Activated CD4-positive, alpha-beta memory T cell treated with anti-CD3 and anti-CD28 coated beads, Interleukin-2, amount 10 ng/mL, durations not matched to agents 7 days and 5 days (primary cell): ENCODE data around the gene FIGNL2. TPM values are rescaled to one million over a fixed set of nuclear protein-coding genes. Genes with fewer than 3 reads are reported as not detected.

Experiments
- CTCF ChIA-PET: fragments of 350-600 bp; sonication (Branson Sonifier 250); formaldehyde crosslinking; loops from one replicate; lab custom pipeline; 2021; ENCODE audit warnings: antibody characterized with exemption, inconsistent platforms; lab: Charles Lee
- POLR2A ChIA-PET: fragments of 350-600 bp; sonication (Branson Sonifier 250); formaldehyde crosslinking; loops from one replicate; lab custom pipeline; 2021; ENCODE audit warnings: antibody characterized with exemption; lab: Charles Lee
- DNase-seq: peaks from one replicate; pipeline ENCODE4 v3.0.0-alpha.2; 2020
- H3K27ac Mint-ChIP-seq: one replicate; pipeline ENCODE4 v1.8.0; 2021; ENCODE audit warnings: mild to moderate bottlenecking, mixed read lengths
- H3K27me3 Mint-ChIP-seq: one replicate; pipeline ENCODE4 v1.8.0; 2021; ENCODE audit warnings: mixed read lengths
- H3K36me3 Mint-ChIP-seq: one replicate; pipeline ENCODE4 v1.8.0; 2021; ENCODE audit warnings: low read depth, mixed read lengths
- H3K4me1 Mint-ChIP-seq: one replicate; pipeline ENCODE4 v1.8.0; 2021; ENCODE audit warnings: mixed read lengths
- H3K4me3 Mint-ChIP-seq: one replicate; pipeline ENCODE4 v1.8.0; 2021; ENCODE audit warnings: mild to moderate bottlenecking, mixed read lengths
- H3K9me3 Mint-ChIP-seq: one replicate; pipeline ENCODE4 v1.8.0; 2021; ENCODE audit warnings: mixed read lengths
- total RNA-seq, 2 experiments: library from RNA; stranded (reverse); gene quantifications; one replicate each; pipeline ENCODE4 v1.2.3, GENCODE V29; 2021

FIGNL2 gene, protein sequence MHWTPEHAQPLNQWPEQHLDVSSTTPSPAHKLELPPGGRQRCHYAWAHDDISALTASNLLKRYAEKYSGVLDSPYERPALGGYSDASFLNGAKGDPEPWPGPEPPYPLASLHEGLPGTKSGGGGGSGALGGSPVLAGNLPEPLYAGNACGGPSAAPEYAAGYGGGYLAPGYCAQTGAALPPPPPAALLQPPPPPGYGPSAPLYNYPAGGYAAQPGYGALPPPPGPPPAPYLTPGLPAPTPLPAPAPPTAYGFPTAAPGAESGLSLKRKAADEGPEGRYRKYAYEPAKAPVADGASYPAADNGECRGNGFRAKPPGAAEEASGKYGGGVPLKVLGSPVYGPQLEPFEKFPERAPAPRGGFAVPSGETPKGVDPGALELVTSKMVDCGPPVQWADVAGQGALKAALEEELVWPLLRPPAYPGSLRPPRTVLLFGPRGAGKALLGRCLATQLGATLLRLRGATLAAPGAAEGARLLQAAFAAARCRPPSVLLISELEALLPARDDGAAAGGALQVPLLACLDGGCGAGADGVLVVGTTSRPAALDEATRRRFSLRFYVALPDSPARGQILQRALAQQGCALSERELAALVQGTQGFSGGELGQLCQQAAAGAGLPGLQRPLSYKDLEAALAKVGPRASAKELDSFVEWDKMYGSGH
- under 1 TPM; 0.23 to 0.33 TPM for total RNA-seq

DNA sequence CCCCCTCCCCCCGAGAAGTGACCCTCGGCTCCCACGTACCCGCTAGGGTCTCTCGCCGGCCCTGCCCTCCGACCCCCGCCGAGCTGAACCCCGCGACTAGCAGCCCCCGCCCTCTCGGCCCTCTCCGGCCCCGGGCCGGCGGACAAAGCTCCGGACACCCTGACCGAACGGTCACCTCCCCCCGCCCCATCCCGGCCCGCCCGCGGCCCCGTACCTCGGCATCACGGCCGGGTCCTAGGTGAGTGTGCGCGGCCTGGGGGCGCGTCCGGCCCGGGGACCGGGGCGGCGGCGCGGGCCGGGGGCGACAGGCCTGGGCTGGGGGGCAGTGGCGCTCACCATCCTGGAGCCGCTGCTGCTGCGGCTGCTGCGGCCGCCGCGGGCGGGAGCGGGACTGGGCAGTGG, at the start of gene FIGNL2:
FIGNL2 (minus strand) TSS at position 393 of the 402 bp plus-strand sequence. CDS start 26,305 bp downstream, outside the sequence.
- DNase-seq, result no peak
- H3K4me3 Mint-ChIP-seq, result no peak within 1 kb of the TSS
- POLR2A ChIA-PET, result no interaction called here
- CTCF ChIA-PET, result no interaction called here
- peaks cover 62% of the 10 kb centered on the region for H3K27me3 Mint-ChIP-seq
- no peak within 1 kb of the TSS for H3K27ac Mint-ChIP-seq
- H3K4me1 Mint-ChIP-seq, result peaks cover 30% of the 10 kb centered on the region
- H3K36me3 Mint-ChIP-seq, result no peaks in the 10 kb centered on the region
- no peaks in the 10 kb centered on the region for H3K9me3 Mint-ChIP-seq

DNA sequence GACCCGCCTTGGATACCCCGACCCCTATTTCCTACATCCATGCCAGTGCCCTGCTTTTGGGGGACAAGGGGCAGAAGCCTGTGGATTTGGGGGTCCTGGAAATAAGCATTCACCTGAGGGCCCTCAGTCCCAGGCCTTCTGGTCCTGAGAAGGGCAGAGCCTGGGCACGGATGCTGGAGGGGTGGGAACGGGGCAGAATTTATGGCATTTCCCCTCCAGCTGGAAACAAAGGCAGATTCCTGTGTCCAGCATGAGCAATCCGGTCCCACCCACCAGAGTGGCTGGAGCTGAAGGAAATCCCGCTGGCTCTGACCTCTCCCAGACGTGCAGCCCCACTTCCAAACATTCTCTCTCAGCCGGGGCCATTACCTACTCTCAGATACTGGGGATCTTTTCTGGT, 48.7 kb upstream of the FIGNL2 start:
- no peak for DNase-seq
- Mint-ChIP-seq H3K4me1 (no peaks in the 10 kb centered on the region), H3K9me3 (no peaks in the 10 kb centered on the region), H3K27me3 (peaks cover 8% of the 10 kb centered on the region), H3K4me3 (no peak overlapping the region), H3K27ac (no peak overlapping the region), H3K36me3 (no peaks in the 10 kb centered on the region)
- ChIA-PET POLR2A (no interaction called here), CTCF (no interaction called here)

DNA sequence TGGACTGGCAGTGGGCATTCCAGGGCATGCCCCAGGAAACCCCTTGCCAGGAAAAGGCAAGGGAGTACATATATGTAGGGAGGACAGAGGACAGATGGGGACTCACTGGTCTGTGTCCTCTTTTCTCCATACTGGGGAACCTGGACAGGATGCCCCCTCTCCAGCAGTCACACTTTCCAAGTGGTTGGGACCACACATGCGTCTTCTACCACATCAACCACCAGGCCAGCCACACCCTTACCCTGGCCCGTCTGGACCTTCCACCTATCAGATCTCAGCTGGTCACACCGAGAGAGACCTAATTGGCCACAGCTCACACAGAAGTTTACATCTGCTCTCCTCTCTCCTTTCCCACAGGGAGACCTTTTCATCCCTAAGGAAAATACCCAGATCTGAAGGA, 47.7 kb upstream of the FIGNL2 start:
- Mint-ChIP-seq H3K9me3 (no peaks in the 10 kb centered on the region), H3K27ac (no peak overlapping the region), H3K36me3 (no peaks in the 10 kb centered on the region), H3K27me3 (peaks cover 8% of the 10 kb centered on the region), H3K4me3 (no peak overlapping the region), H3K4me1 (no peaks in the 10 kb centered on the region)
- no peak for DNase-seq
- ChIA-PET CTCF (interaction anchor here (0.6 kb wide), 1 partner anchor 97 kb away, joined by 9 read pairs; no protein-coding TSS in a partner anchor), POLR2A (no interaction called here)

DNA sequence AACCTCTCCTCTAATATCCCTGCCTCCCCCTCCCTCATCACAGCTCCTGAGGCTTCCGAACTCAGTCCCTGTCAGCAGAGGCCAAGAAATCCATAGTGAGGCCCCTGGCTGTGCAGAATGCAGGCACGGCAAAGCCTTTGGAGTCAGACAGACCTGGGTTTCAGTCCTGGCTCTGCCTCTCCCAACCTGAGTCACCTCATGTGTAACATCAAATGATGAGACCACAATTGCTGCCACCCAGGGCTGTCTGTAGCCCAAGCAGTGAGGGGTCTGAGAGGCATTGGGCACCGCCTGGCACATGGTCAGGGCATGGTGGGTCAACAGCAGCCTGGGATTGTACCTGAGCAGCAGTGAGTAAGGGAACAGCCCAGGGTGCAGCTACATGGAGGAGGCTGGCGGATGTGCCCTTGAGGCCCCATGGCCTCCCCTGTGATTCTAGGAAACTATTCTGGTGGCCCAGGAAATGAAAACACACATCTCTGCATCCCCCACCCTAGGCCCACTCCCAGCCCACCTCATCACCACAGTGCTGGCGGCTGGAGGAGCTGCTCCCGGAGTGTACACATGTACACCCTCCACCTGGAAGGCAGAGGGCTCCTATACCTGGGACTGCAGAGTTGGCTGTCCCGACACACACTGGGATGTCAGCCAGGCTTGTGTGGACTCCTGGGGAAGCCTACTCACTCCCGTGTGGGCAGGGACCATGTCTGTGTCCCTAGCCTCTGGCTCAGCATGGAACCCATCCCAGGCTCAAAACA, 47.0 kb upstream of the FIGNL2 start:
- POLR2A ChIA-PET, result no interaction called here
- H3K4me1 Mint-ChIP-seq, result no peaks in the 10 kb centered on the region
- no peak overlapping the region for H3K4me3 Mint-ChIP-seq
- H3K27me3 Mint-ChIP-seq, result peaks cover 8% of the 10 kb centered on the region
- DNase-seq, result no peak
- CTCF ChIA-PET, result no interaction called here
- H3K36me3 Mint-ChIP-seq, result no peaks in the 10 kb centered on the region
- no peak overlapping the region for H3K27ac Mint-ChIP-seq
- H3K9me3 Mint-ChIP-seq, result no peaks in the 10 kb centered on the region

DNA sequence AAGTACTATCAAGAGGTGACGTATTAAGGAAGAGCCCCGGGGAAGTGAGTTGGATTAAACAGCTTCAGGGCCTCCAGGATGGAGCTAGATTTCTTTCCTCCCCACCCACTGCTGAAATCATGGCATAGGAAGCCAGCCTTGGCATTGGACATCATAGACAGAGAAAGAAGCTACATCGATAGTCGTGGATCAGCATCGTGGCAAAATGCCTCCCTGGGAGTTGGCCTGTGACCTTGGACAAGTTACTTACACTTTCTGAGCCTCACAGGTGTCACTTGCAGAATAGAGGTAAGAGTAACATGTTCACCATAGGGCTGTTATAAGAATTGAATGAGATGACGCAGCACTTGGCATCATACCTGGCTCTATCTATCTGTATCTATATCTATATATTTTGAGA, 45.3 kb upstream of the FIGNL2 start:
- ChIA-PET CTCF (interaction anchor here (0.9 kb wide), 1 partner anchor 56 kb away, joined by 3 read pairs; no protein-coding TSS in a partner anchor), POLR2A (no interaction called here)
- Mint-ChIP-seq H3K4me3 (no peak overlapping the region), H3K36me3 (no peaks in the 10 kb centered on the region), H3K4me1 (no peaks in the 10 kb centered on the region), H3K27me3 (peaks cover 8% of the 10 kb centered on the region), H3K9me3 (no peaks in the 10 kb centered on the region), H3K27ac (no peak overlapping the region)
- DNase-seq, result no peak

DNA sequence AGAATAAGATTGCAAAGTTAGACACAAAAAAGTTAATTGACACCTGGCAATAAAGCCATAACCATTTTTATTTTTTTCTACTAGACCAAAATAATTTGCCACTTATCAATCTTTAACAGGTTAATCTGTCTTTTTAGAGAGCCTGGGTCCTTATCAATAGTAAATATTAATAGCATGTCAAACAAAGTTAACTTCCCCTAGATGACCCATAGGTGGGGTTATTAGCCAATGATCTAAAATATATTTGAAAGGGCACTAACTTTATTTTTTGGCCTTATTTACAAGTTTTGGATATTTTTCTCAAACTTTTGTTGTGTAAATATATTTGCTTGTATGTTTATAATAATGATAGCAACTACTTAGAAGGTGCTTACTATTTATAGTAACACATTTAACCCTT, 43.3 kb upstream of the FIGNL2 start:
- ChIA-PET POLR2A (no interaction called here), CTCF (interaction anchor here (1.0 kb wide), 2 partner anchors 29 to 131 kb away, joined by 3 to 4 read pairs; no protein-coding TSS in a partner anchor)
- Mint-ChIP-seq H3K27me3 (peaks cover 4% of the 10 kb centered on the region), H3K27ac (no peak overlapping the region), H3K9me3 (no peaks in the 10 kb centered on the region), H3K4me1 (peaks cover 2% of the 10 kb centered on the region), H3K36me3 (no peaks in the 10 kb centered on the region), H3K4me3 (no peak overlapping the region)
- no peak for DNase-seq

DNA sequence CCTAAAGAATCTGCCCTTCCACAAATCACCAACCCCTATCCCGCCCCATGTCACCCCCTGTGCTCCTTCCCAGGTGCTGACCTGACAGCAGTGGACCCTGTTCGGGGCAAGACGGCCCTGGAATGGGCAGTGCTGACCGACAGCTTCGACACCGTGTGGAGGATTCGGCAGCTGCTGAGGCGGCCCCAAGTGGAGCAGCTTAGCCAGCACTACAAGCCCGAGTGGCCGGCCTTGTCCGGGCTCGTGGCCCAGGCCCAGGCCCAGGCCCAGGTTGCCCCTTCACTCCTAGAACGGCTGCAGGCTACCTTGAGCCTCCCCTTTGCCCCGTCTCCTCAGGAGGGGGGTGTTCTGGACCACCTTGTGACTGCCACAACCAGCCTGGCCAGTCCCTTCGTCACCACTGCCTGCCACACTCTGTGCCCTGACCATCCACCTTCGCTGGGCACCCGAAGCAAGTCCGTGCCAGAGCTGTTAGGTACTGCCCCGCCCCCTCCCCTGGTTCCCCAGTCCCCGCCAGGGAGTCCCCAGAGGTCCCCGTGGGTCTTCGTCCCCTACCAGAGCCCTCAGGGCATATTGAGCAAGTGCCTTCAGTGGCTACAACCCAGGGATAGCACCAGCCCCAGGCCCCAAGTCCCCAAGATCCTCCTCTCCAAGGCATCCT, 42.1 kb upstream of the FIGNL2 start:
- POLR2A ChIA-PET, result no interaction called here
- no peaks in the 10 kb centered on the region for H3K36me3 Mint-ChIP-seq
- H3K4me1 Mint-ChIP-seq, result peaks cover 12% of the 10 kb centered on the region
- no peak overlapping the region for H3K4me3 Mint-ChIP-seq
- H3K27me3 Mint-ChIP-seq, result peaks cover 4% of the 10 kb centered on the region
- no peak for DNase-seq
- CTCF ChIA-PET, result no interaction called here
- no peak overlapping the region for H3K27ac Mint-ChIP-seq
- H3K9me3 Mint-ChIP-seq, result no peaks in the 10 kb centered on the region

DNA sequence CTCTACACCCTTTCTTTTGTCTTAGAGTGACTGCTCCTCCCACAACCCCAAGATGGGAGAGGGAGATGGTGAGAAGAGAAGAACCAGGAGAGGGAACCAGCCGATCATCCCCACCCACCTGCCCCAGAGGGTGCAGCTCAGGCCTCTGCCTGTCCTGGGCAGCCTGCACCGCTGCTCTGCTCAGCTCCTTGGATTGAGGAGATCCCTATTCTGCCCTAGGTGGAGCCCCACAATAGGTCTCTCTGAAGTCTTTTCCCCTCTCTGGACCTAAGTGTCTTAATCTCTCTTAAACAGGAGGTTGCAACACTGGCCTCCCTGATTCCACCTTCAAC, 41.6 kb upstream of the FIGNL2 start:
- no peak overlapping the region for H3K27ac Mint-ChIP-seq
- POLR2A ChIA-PET, result no interaction called here

DNA sequence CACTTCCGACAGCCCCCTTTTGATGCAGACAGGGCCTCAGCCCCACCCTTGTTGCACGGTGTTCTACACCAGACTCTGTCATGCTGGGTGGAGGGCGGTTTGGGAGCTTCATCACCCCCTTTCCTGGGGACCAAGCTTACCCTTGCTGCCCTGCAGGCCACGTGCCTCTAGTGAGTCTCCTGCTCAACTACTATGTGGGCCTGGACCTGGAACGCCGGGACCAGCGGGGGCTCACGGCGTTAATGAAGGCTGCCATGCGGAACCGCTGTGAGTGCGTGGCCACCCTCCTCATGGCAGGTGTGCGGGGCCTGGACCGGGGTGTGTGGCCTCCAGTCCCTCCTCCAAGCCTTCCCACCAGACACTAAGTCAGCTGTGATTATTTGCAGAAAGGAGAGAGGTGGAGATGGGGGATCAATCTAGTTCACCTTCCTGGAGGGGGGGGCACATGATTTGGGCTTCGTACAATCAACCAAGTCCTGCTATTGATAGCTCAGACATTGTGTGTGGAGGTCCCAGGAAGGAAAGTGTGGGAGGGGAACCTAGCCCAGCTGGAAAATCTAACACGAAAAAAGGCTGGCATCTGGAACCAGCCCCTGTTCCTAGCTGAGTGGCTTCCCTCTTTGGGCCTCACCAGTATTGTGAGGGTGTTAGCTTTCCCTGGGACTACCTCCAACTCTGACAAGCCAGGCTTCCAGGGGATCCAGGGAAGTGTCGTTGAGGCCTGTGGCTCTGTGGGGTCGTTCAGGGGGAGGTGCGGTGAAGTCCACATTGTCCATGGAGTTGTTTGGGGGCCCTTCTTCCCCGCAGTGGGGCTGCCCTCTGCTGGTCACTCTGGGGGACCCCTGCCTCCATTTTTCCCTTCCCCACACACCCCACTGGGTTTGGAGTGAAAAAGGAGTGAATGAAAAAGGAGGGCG, 41.0 kb upstream of the FIGNL2 start:
- peaks cover 22% of the 10 kb centered on the region for H3K4me1 Mint-ChIP-seq
- peaks cover 8% of the 10 kb centered on the region for H3K36me3 Mint-ChIP-seq
- H3K4me3 Mint-ChIP-seq, result no peak overlapping the region
- peaks cover 4% of the 10 kb centered on the region for H3K27me3 Mint-ChIP-seq
- CTCF ChIA-PET, result interaction anchor here (0.6 to 0.9 kb wide), 2 partner anchors 23 to 169 kb away, joined by 3 read pairs; no protein-coding TSS in a partner anchor
- POLR2A ChIA-PET, result no interaction called here
- H3K9me3 Mint-ChIP-seq, result peaks cover 7% of the 10 kb centered on the region
- no peak overlapping the region for H3K27ac Mint-ChIP-seq
- DNase-seq, result no peak

More for the DNA sequence above, 41.6 kb upstream of the FIGNL2 start:
- peaks cover 2% of the 10 kb centered on the region for H3K9me3 Mint-ChIP-seq
- CTCF ChIA-PET, result no interaction called here
- H3K27me3 Mint-ChIP-seq, result peaks cover 4% of the 10 kb centered on the region
- no peak overlapping the region for H3K4me3 Mint-ChIP-seq
- peaks cover 16% of the 10 kb centered on the region for H3K4me1 Mint-ChIP-seq
- DNase-seq, result no peak
- H3K36me3 Mint-ChIP-seq, result peaks cover 2% of the 10 kb centered on the region

DNA sequence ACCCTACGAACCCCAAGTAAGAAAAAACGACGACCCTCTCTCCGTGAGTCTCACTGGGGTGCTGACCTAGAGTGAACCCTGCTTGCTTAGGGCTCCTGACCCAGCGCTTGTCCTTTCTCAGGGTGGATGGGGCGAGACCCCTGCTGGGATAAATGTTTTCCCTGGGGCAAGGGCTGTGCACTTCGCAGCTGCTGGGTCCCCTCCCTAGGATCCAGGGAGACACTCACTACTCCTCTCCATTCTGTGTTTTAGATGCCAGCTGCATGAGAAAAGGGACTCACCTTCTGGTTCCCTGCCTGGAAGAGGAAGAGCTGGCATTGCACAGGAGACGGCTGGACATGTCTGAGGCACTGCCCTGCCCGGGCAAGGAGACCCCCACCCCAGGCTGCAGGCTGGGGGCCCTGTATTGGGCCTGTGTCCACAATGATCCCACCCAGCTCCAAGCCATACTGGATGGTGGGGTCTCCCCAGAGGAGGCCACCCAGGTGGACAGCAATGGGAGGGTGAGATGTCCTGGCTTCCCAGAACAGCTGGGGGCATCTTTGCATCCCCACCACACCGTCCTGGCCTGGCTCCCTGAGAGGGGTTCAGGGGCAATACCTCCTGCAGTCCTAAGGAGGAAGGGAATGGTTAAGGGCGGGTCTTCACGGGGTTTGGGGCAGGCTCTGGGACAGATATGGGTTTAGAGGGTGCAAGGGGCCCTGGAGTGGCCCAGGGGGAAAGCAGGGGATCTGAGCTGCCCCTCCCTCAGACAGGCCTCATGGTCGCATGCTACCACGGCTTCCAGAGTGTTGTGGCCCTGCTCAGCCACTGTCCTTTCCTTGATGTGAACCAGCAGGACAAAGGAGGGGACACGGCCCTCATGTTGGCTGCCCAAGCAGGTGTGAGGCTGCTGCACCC, 40.0 kb upstream of the FIGNL2 start:
- POLR2A ChIA-PET, result no interaction called here

More for the DNA sequence above, 40.0 kb upstream of the FIGNL2 start:
- H3K27me3 Mint-ChIP-seq, result peaks cover 4% of the 10 kb centered on the region
- no peak overlapping the region for H3K27ac Mint-ChIP-seq
- DNase-seq, result no peak
- H3K9me3 Mint-ChIP-seq, result peaks cover 7% of the 10 kb centered on the region
- CTCF ChIA-PET, result interaction anchor here (1.6 kb wide), 1 partner anchor 86 kb away, joined by 3 read pairs; no protein-coding TSS in a partner anchor
- no peak overlapping the region for H3K4me3 Mint-ChIP-seq
- peaks cover 8% of the 10 kb centered on the region for H3K36me3 Mint-ChIP-seq
- peaks cover 24% of the 10 kb centered on the region for H3K4me1 Mint-ChIP-seq
